Ishikawa (cell line): ENCODE measurements around the gene PSMA2.

Experiments
- CEBPB ChIP-seq: IDR thresholded peaks from 2 replicates; pipeline ENCODE4 v1.6.1; 2012
- CREB1 ChIP-seq: IDR thresholded peaks from 2 replicates; pipeline ENCODE4 v1.6.1; 2012; ENCODE audit warnings: low read depth
- EGR1 ChIP-seq: IDR thresholded peaks from 2 replicates; pipeline ENCODE4 v1.6.1; 2012
- EP300 ChIP-seq: IDR thresholded peaks from 2 replicates; pipeline ENCODE4 v1.6.1; 2012; ENCODE audit warnings: borderline replicate concordance
- FOXM1 ChIP-seq: IDR thresholded peaks from 2 replicates; pipeline ENCODE4 v1.6.1; 2012; ENCODE audit warnings: low read depth, borderline replicate concordance
- NFIC ChIP-seq: IDR thresholded peaks from 2 replicates; pipeline ENCODE4 v1.6.1; 2012
- RAD21 ChIP-seq: IDR thresholded peaks from 2 replicates; pipeline ENCODE4 v1.6.1; 2012; ENCODE audit warnings: low read depth
- TAF1 ChIP-seq: IDR thresholded peaks from 2 replicates; pipeline ENCODE4 v1.6.1; 2012; ENCODE audit warnings: low read depth, mild to moderate bottlenecking
- TCF12 ChIP-seq: IDR thresholded peaks from 2 replicates; pipeline ENCODE4 v1.6.1; 2012; ENCODE audit warnings: low read depth
- TEAD4 ChIP-seq: IDR thresholded peaks from 2 replicates; pipeline ENCODE4 v1.6.1; 2012
- YY1 ChIP-seq: IDR thresholded peaks from 2 replicates; pipeline ENCODE4 v1.6.1; 2012; ENCODE audit warnings: low read depth
- TF ChIP-seq, protein P1 (sequence below): IDR thresholded peaks from 2 replicates; pipeline ENCODE4 v1.6.1; 2012
- TF ChIP-seq, protein P2 (sequence below): IDR thresholded peaks from 2 replicates; pipeline ENCODE4 v1.6.1; 2012; ENCODE audit warnings: low read depth, mild to moderate bottlenecking
- TF ChIP-seq, protein P3 (sequence below): IDR thresholded peaks from 2 replicates; pipeline ENCODE4 v1.6.1; 2012

DNA sequence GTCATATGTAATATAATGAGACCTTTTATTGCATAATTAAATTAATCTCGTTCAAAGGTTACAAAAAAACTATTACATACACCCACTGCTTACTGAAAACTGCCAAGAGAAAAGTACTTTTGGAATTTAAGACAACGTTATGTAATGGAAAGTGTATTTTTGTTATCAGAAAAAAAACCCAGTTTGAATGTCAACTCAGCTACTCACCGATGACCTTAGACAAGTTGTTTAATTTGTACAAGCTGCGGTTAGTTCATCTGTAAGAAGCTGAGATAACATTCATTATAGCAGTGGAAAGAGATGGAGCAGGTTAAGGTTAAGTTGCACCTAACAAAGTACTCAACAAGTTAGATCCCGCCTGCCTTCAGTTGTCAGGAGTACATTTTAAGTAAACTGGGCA is 1.1 kb downstream of the PSMA2 start:
- TF ChIP-seq TAF1, result no peak
- no peak for TF ChIP-seq RAD21
- TF ChIP-seq, protein P1, sequence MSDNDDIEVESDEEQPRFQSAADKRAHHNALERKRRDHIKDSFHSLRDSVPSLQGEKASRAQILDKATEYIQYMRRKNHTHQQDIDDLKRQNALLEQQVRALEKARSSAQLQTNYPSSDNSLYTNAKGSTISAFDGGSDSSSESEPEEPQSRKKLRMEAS, result no peak
- no peak for TF ChIP-seq TCF12
- no peak for TF ChIP-seq EP300
- no peak for TF ChIP-seq YY1
- TF ChIP-seq NFIC, result no peak
- TF ChIP-seq CEBPB, result no peak
- TF ChIP-seq TEAD4, result no peak
- TF ChIP-seq, protein P2, sequence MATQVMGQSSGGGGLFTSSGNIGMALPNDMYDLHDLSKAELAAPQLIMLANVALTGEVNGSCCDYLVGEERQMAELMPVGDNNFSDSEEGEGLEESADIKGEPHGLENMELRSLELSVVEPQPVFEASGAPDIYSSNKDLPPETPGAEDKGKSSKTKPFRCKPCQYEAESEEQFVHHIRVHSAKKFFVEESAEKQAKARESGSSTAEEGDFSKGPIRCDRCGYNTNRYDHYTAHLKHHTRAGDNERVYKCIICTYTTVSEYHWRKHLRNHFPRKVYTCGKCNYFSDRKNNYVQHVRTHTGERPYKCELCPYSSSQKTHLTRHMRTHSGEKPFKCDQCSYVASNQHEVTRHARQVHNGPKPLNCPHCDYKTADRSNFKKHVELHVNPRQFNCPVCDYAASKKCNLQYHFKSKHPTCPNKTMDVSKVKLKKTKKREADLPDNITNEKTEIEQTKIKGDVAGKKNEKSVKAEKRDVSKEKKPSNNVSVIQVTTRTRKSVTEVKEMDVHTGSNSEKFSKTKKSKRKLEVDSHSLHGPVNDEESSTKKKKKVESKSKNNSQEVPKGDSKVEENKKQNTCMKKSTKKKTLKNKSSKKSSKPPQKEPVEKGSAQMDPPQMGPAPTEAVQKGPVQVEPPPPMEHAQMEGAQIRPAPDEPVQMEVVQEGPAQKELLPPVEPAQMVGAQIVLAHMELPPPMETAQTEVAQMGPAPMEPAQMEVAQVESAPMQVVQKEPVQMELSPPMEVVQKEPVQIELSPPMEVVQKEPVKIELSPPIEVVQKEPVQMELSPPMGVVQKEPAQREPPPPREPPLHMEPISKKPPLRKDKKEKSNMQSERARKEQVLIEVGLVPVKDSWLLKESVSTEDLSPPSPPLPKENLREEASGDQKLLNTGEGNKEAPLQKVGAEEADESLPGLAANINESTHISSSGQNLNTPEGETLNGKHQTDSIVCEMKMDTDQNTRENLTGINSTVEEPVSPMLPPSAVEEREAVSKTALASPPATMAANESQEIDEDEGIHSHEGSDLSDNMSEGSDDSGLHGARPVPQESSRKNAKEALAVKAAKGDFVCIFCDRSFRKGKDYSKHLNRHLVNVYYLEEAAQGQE, result no peak
- no peak for TF ChIP-seq FOXM1
- TF ChIP-seq EGR1, result no peak
- no peak for TF ChIP-seq CREB1
- TF ChIP-seq, protein P3, sequence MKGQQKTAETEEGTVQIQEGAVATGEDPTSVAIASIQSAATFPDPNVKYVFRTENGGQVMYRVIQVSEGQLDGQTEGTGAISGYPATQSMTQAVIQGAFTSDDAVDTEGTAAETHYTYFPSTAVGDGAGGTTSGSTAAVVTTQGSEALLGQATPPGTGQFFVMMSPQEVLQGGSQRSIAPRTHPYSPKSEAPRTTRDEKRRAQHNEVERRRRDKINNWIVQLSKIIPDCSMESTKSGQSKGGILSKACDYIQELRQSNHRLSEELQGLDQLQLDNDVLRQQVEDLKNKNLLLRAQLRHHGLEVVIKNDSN, result no peak
